ENCODE results near the gene PLAAT3.
"Not testable (repeated sequence)": the region's sequence is repeated elsewhere in the genome, so short reads cannot be mapped to it uniquely, and the experiment has no call there.

Gene PLAAT3

DNA sequence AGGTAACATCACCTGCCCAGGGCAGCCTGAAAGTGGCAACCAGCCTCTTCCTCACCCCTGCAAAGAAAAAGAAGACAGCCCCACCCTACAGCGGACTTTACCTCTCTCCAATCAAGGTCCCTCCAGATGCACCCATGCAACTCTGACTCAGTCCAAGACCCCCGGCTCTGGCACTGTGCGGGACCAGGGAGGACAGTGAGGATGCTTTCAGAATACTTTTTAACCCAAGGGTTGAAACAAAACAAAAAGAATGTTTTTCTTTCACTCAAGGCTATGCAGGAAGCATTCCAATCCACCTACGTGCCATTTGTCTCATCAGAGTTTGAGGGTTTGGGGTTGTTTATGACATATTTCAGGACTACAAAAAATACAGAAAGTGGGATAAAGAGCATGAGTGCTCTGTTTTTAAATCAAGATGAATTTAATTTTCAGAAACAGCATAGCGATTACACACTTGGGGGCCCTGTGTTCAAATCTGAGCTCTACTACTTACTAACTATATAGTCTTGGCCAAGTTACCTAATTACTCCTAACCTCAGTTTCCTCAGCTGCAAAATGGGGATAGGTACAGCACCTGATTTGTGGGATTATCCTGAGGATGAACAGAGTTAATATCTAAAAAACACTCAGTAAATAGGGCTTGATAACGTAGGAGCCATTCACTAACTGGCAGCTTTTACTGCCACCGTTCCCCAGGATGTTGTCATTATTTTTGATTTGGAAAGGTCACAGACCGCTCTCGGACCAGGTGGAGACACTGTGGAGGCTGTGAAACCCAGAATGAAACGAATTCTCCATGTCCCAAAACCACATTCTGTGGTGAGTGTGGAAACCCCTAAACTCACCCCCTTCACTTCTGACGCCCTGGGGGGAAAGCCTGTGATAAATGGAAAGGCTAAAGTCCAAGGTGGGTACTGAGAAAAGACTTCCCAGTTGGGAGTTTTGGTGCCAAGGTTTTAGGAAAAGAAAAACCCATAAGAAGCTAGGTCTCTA lies 5.6 kb downstream of the PLAAT3 start:
- DNase-seq = no peak

DNA sequence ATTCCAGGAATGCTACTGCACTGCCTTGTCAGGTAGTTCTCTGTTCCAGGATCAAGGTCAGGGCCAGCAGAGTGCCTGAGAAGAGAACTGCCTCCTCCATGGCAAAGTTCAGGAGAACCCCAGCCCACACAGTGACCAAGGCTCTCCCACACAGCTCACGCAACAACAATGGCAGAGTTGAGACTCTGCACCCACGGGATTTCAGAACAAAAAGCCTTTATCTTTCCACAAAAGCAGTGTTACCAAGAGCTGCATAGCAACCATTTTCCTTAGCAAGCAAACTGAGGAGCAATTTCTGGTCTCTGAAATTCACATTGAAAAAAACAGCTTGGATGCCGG lies 11.1 kb downstream of the PLAAT3 start:
- DNase-seq = no peak

DNA sequence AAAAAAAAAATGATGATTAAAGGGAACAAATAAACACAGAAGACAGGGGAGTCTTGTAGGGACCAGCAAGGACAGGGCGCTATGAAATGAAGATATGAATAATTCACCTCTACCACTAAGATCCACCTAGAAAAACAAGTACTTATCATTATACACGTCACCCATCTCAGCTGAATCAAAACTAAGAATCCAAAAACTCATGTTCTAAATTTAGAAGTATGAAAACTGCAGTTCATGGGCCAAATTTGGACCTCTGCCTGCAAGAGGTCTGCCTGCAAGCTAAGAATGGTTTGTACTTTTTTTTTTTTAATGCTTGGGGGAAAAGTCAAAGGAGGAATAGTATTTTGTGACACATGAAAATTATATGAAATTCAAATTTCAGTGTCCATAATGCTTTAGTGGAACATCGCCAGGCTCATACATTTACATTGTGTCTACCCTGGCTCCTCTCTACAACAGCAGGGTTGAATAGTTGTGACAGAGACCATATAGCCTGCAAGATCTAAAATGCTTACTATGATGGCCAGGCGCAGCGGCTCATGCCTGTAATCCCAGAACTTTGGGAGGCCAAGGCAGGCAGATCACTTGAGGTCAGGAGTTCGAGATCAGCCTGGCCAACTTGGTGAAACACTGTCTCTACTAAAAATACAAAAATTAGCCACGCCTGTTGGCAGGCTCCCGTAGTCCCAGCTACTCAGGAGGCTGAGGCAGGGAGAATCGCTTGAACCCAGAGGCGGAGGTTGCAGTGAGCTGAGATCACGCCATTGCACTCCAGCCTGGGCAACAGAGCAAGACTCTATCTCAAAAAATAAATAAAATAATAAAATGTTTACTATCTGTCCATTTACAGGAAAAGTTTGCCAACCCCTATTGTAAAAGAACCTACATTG lies 11.7 kb downstream of the PLAAT3 start:
- DNase-seq = not testable (repeated sequence)

DNA sequence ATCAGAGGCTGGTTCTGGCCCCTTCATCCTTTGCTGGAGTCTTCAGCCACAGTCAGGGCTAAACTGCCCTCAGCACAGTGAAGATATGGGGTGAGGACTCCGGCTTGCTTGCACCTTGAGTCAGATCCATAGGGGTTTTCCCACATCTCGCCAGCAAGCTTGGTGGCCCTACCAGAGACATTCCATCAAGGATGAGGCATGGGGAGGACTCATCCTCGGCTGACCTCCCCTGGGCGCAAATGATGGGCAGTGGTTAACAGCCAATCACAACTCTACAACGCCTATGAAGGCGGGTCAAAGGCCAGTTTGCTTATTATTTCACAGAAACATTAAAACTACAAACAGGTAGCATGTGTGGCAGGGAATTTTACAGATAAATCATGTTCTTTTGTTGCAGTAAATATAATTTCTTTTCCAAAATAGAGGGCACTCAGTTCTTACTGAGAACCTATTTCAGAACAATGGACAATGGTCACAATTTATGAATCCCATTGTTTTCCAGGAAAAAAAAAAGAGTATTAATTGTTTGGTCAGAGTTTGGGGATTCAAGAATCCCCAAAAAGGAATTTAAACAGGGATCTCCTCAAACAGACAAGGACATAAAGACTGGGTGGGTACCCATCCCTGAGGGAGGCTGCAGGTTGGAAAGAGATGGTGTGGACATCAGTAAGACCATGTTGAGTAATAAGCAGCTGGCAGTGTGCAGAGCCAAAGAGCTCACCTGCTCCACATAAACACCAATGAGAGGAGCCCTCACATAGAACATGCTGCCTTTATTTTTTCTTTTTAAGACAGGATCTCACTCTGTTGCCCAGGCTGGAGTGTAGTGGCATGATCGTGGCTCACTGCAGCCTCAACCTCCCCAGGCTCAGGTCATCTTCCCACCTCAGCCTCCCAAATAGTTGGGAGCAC lies 14.8 kb downstream of the PLAAT3 start:
- no peak for DNase-seq

DNA sequence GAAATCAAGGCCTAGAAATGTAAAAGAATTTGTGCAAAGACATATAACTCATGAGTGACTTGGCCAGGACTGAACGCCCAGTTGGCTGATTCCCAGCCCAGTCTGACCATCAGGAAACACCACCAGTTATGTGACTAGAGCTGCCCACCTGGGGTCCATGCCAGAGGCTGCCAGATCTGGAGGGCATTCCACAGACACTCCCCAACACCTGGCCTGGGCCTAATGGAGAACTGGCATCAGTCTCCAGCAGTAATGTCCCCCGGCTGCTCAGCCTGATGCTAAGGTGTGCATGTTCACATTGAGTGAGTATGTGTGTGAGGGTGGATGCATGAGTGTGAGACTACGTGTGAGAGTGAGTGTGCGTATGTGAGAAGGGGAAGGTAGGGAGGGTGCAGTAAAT lies 15.7 kb downstream of the PLAAT3 start:
- no peak for DNase-seq

DNA sequence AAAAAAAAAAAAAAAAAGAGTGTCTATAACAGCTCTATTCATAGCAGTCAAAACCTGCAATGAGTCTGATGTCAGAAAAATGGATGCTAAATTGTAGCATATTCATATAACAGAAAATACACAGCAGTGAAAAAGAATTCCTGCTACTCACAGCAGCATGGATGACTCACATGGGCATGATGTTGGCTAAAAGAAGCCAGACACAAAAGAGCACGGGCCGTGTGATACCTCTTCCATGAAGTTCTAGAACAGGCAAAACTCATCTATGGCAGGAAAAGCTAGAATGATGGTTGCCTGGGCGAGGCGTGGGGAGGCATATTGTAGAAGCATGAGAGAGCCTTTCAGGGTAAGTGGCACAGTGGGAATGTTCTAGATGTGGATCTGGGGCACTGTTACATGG lies 18.9 kb downstream of the PLAAT3 start:
- DNase-seq = no peak

DNA sequence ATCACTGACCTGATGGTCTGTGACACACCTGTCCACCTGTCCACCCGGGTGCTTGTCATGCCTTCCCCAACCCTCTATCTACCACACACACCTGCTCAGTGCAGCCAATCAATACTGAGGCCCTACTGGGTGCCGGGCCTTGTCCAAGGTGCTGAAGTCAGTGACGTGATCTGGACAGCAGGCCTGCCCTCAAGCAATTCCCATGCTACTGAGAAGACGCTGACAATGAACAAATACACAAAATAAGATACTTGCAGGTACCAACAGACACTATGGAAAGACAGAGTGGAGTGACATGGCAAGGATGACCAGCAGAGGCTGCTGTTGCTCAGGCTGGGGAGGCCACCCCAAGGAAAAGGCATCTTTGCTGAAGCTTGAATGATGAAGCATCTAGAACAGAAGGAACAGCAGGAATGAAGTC lies 21.2 kb downstream of the PLAAT3 start:
- no peak for DNase-seq

DNA sequence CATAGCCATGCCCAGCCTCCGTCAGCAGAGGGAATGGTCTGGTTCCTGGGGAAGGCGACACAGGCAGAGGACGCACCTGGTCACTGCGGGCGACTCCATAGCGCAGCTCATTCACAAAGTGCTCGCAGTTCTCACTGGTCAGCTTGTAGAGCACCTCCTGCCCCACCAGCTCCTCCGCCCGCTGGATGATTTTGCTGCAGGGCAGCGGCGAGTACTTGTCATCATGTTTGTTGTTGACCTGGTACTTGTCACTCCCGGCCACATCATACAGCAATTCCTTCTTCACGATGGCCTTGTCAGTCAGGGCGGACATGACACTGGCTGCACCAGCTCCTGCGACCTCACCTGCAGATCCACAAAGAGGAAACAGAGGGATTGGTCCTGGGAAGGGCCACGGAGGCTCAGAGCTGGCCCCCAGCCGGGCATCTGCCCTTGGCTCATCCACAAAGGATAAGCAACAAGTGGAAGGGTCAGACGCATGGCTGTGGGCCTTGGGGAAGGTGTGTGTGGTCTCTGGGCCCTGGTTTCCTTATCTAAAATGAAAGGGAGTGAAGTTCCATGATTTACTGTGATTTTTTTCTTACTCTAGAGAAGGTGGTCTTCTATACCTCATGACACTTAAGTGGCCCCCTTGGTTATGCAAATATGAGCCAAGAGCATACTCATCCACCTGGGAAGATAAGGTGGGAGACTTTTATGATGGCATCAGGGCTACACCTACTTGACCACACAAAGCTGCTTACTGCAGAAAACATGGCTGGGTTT lies 24.0 kb downstream of the PLAAT3 start:
- no peak for DNase-seq

DNA sequence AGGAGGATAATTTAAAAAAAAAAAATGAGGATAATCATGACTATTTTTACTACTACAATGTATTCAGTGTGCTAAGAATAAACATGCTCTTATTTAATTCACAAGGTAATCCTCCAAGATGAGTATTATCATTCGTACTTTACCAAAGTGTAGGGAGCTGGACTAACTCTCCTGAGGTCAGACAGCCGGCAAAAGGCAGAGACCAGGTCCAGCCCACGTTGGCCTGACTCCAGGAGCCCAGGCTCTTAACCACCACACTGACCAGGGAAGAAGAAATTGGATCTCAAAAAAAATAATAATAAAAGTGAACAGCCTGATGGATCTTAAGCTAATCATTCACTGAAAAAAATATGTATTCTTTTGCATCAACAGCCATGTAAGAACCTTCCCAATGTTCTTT lies 25.2 kb downstream of the PLAAT3 start:
- DNase-seq = no peak

DNA sequence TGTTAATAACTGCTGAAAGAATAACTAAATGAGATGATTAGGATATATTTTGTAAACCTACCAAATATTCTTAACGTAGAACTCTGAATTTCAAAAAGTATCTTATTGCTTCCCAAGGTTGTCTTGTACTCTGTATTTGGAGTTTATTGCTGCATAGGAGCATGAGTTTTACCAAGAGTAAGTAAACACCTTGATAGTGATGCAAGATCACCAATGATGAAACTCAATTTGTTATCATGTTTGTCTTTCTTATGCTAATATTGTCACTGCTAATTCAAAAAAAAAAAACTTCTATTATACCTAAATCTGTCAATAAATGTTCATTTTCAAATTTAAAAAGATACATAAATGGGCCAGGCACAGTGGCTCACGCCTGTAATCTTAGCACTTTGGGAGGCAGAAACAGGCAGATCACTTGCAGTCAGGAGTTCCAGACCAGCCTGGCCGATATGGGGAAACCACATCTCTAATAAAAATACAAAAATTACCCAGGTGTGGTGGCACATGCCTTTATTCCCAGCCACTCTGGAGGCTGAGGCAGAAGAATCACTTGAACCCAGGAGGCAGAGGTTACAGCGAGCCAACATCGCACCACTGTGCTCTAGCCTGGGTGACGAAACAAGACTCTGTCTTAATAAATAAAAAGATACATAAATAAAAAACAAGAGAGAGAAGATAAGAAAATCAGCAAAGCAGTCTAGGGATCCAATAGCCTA lies 27.6 kb downstream of the PLAAT3 start:
- no peak for DNase-seq

DNA sequence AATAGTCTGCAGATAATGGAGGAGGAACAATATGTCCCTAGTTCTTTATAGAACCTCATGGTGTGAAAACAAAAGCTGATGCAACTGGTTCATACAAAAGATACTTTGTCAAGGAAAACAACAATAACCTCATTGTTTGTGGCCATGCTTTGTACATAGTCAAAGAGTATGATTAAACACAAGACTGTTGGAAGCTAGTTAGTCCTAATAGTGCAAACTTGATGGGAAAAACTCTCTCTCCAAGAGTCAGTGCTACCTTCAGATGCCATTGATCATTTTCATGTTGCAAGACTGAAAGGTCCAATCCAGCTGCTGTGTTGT lies 30.9 kb downstream of the PLAAT3 start:
- no peak for DNase-seq

DNA sequence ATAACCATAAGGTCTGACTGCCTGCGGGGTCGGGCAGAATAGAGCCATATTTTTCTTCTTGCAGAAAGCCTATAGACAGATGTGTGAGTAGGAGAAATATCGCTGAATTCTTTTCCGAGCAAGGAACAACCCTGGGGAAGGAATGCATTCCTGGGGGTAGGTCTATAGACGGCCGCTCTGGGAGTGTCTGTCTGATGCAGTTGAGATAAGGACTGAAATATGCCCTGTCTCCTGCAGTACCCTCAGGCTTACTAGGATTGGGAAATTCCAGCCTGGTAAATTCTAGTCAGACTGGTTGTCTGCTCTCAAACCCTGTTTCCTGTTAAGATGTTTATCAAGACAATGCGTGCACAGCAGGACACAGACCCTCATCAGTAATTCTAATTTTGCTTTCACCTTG lies 33.0 kb downstream of the PLAAT3 start:
- DNase-seq = not testable (repeated sequence)

DNA sequence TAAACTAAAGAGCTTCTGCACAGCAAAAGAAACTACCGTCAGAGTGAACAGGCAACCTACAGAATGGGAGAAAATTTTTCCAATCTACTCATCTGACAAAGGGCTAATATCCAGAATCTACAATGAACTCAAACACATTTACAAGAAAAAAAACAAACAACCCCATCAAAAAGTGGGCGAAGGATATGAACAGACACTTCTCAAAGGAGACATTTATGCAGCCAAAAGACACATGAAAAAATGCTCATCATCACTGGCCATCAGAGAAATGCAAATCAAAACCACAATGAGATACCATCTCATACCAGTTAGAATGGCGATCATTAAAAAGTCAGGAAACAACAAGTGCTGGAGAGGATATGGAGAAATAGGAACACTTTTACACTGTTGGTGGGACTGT lies 35.4 kb downstream of the PLAAT3 start:
- DNase-seq = not testable (repeated sequence)

DNA sequence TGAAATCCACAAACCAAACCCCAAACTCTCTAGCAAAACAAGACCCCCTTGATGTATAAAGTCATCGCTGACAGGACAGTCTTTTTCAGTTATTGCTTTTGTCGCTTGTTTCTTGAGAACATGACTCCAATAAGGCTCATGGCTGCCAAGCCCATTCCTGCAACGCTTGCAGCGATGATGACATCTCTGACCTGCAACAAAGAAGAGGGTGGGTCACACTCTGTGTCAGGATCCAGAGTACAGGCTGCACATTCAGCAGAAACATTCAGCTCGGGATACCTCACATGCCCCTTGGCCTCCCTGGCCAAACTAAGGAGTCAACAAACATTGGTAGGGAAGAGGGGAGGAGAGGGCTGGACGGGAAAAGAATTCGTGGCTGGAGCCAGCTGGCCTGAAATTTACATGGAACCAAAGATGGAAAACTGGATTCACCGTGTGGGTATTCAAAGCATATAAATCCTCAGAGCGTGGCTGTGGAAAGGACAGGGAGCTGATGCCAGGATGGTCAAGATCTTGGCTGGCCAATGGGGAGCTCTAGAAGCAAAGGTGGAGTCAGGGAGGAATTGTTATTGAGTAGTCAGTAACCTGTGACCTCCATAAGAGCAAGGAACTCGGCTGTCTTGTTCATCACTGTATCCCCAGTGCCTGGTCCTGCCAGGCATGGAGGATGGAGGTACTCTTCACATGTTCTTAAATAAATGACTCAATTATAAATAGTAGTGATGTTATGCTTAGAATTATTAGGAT lies 39.2 kb downstream of the PLAAT3 start:
- peak; percentile 58 for DNase-seq

DNA sequence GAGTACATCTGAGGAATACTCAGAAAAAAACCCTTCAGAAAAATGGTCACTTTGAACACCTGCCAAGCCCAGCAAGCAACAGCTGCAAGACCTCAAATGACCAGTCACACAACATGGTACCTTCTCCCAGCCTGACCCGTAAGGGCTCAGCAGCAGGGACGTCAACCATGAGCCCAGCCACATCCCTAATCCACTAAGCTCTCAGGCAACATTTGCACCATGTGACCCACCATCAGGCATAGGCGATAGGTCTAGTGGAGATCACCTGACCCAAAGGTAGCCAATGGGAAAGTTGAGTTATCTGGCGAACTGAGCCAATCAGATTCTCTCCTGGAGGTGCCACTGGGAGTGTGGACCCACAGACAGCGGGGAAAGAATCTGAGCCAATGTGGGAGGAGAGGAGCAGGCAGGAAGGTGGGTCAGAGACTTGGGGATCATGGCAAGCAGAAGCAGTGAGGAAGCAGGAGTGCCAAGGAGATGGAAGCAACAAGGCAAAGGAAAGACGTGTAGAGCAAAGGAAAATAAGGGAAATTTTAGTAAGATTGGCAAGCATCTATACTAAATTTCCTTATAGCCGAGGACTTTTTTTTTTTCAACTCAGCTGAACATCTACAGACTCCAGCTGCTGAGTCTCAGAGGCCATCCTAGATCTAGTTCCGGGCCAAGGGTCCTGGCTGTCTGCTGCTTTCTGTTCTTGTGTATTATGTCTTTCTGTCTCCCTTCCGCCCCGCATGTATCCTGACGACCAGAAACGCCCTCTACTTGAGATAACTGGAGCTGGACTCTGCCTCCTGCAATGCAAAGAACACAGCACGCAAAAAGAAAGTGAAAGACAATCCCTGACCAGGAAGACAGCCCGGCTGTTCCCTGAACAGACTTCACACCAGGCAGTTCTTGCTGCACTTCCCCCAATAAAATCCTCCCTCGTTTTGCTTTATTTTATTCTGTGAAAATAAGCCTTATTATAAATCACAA lies 40.1 kb downstream of the PLAAT3 start:
- peak; percentile 74 for DNase-seq

DNA sequence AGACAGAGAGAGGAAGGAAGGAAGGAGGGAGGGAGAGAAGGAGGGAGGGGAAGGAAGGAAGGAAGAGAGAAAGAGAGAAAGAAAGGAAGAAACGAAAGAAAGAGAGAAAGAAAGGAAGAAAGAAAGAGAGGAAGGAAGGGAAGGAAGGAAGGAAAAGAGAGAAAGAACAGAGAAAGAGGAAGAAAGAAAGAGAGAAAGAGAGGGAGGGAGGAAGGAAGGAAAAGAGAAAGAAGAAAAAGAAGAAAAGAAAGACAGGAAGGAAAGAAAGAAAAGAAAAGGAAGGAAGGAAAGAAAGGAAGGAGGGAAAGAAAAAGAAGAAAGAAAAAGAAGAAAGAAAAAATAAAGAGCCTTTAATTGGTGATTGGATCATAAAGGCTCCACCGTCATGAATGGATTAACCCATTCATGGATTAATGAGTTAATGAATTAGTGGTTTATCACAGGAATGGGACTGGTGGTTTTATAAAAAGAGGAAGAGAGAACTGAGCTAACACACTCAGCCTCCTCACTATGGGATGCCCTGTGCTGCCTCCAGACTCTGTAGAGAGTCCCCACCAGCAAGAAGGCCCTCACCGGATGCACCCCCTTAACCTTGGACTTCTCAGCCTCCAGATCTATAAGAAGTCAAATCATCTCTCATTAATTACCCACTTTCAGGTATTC lies 42.1 kb downstream of the PLAAT3 start:
- DNase-seq = no peak

DNA sequence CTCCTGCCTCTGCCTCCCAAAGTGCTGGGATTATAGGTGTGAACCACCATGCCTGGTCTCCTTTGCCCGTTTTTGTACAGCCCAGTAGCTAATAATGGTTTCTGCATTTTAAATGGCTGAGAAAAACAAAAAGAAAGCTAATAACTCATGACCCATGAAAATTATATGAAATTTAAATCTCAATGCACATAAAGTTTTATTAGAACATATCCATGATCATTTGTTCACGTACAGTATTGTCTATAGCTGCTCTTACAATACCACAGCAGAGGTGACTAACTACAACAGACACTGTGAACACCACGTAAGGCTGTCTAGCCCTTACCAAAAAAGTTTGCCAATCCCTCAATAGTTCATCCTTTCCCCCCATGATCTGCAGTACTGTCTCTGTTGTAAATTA lies 44.7 kb downstream of the PLAAT3 start:
- no peak for DNase-seq

DNA sequence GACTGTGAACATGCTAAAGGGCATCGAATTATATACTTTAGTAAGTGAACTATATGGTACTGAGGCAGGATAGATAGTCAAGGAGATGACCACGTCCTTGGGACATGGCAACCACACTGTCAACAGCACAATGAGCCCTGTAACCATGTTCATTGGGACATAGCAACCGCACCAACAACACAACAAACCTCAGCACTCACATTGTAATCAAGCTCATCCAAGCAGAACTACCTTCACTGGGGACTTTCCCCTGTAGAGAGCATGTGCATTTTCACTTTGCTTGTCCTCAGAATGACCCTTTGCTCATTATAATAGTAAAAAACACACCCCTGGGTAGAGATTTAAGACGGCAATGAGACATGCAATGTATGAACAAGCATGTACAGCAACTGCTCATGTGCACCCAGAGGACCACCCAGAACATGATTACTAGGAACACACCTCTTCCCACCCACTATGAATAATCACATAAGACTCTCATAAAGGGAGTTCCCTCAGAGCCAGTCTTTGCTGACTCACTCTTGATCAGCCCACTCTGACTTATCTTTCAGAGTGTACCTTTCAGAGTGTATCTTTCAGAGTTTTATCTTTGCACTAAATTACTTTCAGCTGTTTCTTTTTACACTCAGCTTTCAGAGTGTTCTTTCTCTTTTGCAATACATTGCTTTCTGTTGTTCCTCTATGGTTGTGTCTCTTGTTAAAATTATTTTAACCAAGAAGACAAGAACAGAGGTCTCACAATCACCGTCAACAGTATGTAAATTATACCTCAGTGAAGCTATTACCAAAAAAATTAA lies 47.0 kb downstream of the PLAAT3 start:
- peak; percentile 60 for DNase-seq

All from right hindlimb (tissue), 1 donor.